Measurements from ENCODE around the gene MPDZ. TPM values are rescaled to one million over a fixed set of nuclear protein-coding genes. Genes with fewer than 3 reads are reported as not detected.

Gene MPDZ
- total RNA-seq, 1 donor from 2014 or later = 88.3 TPM

DNA sequence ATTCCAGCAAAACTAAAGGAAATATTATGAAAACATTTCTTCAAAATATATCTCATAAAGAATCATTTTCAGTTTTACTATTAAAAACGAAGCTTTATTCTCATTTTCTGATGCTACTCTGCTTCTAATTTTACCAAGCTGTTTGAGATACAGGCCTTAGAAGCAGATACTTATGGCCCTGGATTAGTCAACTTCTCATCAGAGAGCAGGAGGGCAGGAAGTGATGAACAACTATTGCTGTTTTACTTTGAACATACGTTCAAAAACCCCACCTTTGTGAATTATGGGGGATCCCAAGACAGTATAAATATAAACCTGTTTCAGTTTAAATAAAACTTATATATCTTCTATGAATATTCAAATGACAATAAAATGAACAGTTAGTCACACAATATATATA is 16.0 kb downstream of the MPDZ start:
- H3K4me1 ChIP-seq = peaks cover 26% of the 10 kb centered on the region
- no peak overlapping the region for H3K4me3 ChIP-seq
- no peak overlapping the region for H3K4me2 ChIP-seq
- H3K9me3 ChIP-seq (ENCODE audit: low read depth) = no peaks in the 10 kb centered on the region
- Mint-ChIP-seq H3K36me3 (peaks cover 46% of the 10 kb centered on the region), H3K4me1 (peaks cover 20% of the 10 kb centered on the region), H3K4me3 (no peak overlapping the region), H3K9me3 (peaks cover 15% of the 10 kb centered on the region), H3K27me3 (ENCODE audit: insufficient read depth, low read depth) (no peaks in the 10 kb centered on the region), H3K27ac (no peak overlapping the region)
- H3K79me2 ChIP-seq (ENCODE audit: low read depth) = peaks cover 99% of the 10 kb centered on the region
- no peaks in the 10 kb centered on the region for H3K27me3 ChIP-seq
- DNase-seq (ENCODE audit: low spot score) = no peak
- TF ChIP-seq EZH2 (IDR thresholded peaks at IDR 0.05) (no peak), EZH2phosphoT487 (IDR thresholded peaks at IDR 0.05) (no peak)
- TF ChIP-seq, protein P1, sequence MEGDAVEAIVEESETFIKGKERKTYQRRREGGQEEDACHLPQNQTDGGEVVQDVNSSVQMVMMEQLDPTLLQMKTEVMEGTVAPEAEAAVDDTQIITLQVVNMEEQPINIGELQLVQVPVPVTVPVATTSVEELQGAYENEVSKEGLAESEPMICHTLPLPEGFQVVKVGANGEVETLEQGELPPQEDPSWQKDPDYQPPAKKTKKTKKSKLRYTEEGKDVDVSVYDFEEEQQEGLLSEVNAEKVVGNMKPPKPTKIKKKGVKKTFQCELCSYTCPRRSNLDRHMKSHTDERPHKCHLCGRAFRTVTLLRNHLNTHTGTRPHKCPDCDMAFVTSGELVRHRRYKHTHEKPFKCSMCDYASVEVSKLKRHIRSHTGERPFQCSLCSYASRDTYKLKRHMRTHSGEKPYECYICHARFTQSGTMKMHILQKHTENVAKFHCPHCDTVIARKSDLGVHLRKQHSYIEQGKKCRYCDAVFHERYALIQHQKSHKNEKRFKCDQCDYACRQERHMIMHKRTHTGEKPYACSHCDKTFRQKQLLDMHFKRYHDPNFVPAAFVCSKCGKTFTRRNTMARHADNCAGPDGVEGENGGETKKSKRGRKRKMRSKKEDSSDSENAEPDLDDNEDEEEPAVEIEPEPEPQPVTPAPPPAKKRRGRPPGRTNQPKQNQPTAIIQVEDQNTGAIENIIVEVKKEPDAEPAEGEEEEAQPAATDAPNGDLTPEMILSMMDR (IDR thresholded peaks at IDR 0.05) = no peak
- H3K36me3 ChIP-seq = no peaks in the 10 kb centered on the region
- no peak overlapping the region for H2AFZ ChIP-seq (replicated peaks)
- H4K20me1 ChIP-seq (ENCODE audit: low read depth) = peaks cover 35% of the 10 kb centered on the region
- H3K9ac ChIP-seq = no peak overlapping the region
- H3F3A ChIP-seq (ENCODE audit: low read depth) = no peaks in the 10 kb centered on the region
- no peak overlapping the region for H3K27ac ChIP-seq

DNA sequence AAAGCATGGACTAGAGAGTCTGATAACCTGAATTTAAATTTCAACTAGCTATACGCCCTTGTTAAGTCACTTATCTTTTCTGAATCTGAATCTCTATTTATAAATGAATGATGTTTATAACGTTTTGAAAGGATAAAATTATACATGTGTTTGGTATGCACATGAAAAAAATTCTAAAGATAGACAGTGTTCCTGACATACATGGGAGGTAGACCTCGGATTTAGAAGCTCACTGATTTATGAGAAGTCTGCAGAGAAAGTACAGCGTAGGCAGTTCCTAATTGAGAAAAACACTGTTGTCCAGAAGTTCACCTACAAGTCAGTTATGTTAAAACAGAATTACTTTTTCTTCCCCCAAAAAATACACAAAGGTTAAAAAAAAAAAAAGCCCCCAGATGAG is 26.6 kb downstream of the MPDZ start:
- Histone ChIP-seq H3F3A (ENCODE audit: low read depth) (no peaks in the 10 kb centered on the region), H3K79me2 (ENCODE audit: low read depth) (peaks cover 72% of the 10 kb centered on the region), H3K9ac (no peak overlapping the region), H3K4me1 (no peaks in the 10 kb centered on the region), H3K27ac (no peak overlapping the region), H3K4me3 (no peak overlapping the region), H2AFZ (replicated peaks) (no peak overlapping the region), H4K20me1 (ENCODE audit: low read depth) (no peaks in the 10 kb centered on the region), H3K27me3 (no peaks in the 10 kb centered on the region), H3K9me3 (ENCODE audit: low read depth) (no peaks in the 10 kb centered on the region), H3K36me3 (peaks cover 11% of the 10 kb centered on the region), H3K4me2 (no peak overlapping the region)
- peaks cover 29% of the 10 kb centered on the region for H3K9me3 Mint-ChIP-seq
- H3K27ac Mint-ChIP-seq = no peak overlapping the region
- DNase-seq (ENCODE audit: low spot score) = no peak
- H3K4me1 Mint-ChIP-seq = no peaks in the 10 kb centered on the region
- no peaks in the 10 kb centered on the region for H3K27me3 Mint-ChIP-seq (ENCODE audit: insufficient read depth, low read depth)
- no peak for TF ChIP-seq EZH2phosphoT487 (IDR thresholded peaks at IDR 0.05)
- TF ChIP-seq, protein P1 (IDR thresholded peaks at IDR 0.05) = no peak
- no peak for TF ChIP-seq EZH2 (IDR thresholded peaks at IDR 0.05)
- H3K36me3 Mint-ChIP-seq = peaks cover 42% of the 10 kb centered on the region
- H3K4me3 Mint-ChIP-seq = no peak overlapping the region

DNA sequence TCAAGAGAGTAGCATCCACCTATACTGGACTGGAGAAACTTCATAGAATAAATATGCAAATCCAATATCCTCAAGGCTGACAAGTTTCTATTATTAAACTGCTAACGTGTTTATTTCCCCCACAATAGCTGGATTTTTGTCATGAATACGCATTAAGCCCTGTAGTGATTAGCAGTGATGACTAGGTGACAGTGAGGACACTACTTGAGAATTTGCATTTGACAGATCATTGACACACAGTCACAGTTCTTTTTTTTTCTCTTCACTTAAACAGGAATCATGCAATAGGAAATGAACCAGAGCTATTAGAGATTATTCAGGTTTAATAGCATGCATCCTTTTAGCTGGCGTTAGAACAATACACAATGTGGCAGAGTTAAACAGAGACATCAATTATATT is 35.3 kb downstream of the MPDZ start:
- Histone ChIP-seq H3K36me3 (peaks cover 12% of the 10 kb centered on the region), H3F3A (ENCODE audit: low read depth) (no peaks in the 10 kb centered on the region), H3K27ac (no peak overlapping the region), H3K4me1 (no peaks in the 10 kb centered on the region), H3K79me2 (ENCODE audit: low read depth) (no peaks in the 10 kb centered on the region), H3K9me3 (ENCODE audit: low read depth) (no peaks in the 10 kb centered on the region), H3K27me3 (no peaks in the 10 kb centered on the region), H3K4me2 (no peak overlapping the region), H2AFZ (replicated peaks) (no peak overlapping the region), H3K4me3 (no peak overlapping the region), H4K20me1 (ENCODE audit: low read depth) (peaks cover 5% of the 10 kb centered on the region), H3K9ac (no peak overlapping the region)
- peaks cover 42% of the 10 kb centered on the region for H3K36me3 Mint-ChIP-seq
- H3K27ac Mint-ChIP-seq = no peak overlapping the region
- H3K9me3 Mint-ChIP-seq = no peaks in the 10 kb centered on the region
- DNase-seq (ENCODE audit: low spot score) = no peak
- H3K4me3 Mint-ChIP-seq = no peak overlapping the region
- no peaks in the 10 kb centered on the region for H3K4me1 Mint-ChIP-seq
- TF ChIP-seq, protein P1 (IDR thresholded peaks at IDR 0.05) = no peak
- TF ChIP-seq EZH2 (IDR thresholded peaks at IDR 0.05) (no peak), EZH2phosphoT487 (IDR thresholded peaks at IDR 0.05) (no peak)
- peaks cover 2% of the 10 kb centered on the region for H3K27me3 Mint-ChIP-seq (ENCODE audit: insufficient read depth, low read depth)

Measured in neural progenitor cell (in vitro differentiated cells).